Measurements from ENCODE around the gene ROR1. TPM values are rescaled to one million over a fixed set of nuclear protein-coding genes. Genes with fewer than 3 reads are reported as not detected.

Gene ROR1
- total RNA-seq, 1 experiment from 2014 or later: 2.7 TPM

GRCh38 chr1:63828322-63829044 lies 54.7 kb downstream of the ROR1 start:
- BruUV-seq (replicated peaks): no TSS peak
- Histone ChIP-seq H3K4me2 (ENCODE audit: low read length) (no peak overlapping the region), H3K4me1 (ENCODE audit: control insufficient read depth in 1 of 2, insufficient read depth in 2 of 2, low read length in 2 of 2) (no peaks in the 10 kb centered on the region), H3K79me2 (ENCODE audit: insufficient read depth, low read length) (no peaks in the 10 kb centered on the region), H3K9me2 (ENCODE audit: insufficient read depth) (no peaks in the 10 kb centered on the region), H2AFZ (ENCODE audit: low read depth, low read length, poor library complexity, severe bottlenecking) (no peak overlapping the region), H3K9ac (ENCODE audit: low read length) (no peak overlapping the region), H3K4me3 (replicated peaks in 1 of 2; ENCODE audit: low read depth in 1 of 2, low read length in 2 of 2) (no peak overlapping the region), H3K9me3 (ENCODE audit: control insufficient read depth in 1 of 2, insufficient read depth in 1 of 2, low read depth in 1 of 2, low read length in 2 of 2) (no peaks in the 10 kb centered on the region), H3K27ac (ENCODE audit: low read depth, low read length) (no peak overlapping the region), H3K27me3 (ENCODE audit: insufficient read depth, low read length) (no peaks in the 10 kb centered on the region), H3K36me3 (ENCODE audit: control insufficient read depth in 1 of 2, insufficient read depth in 2 of 2, low read length in 2 of 2) (no peaks in the 10 kb centered on the region), H4K20me1 (ENCODE audit: insufficient read depth) (no peaks in the 10 kb centered on the region)
- no peak for ATAC-seq
- ChIA-PET CTCF (no interaction called here), POLR2A (no interaction called here), RAD21 (ENCODE audit: low non-redundant PET in 1 of 2, low total read pairs in 2 of 2, uncharacterized antibody in 2 of 2, unreplicated experiment in 2 of 2) (no interaction called here)
- DNase-seq (ENCODE audit: low read depth, low spot score): no peak
- intact Hi-C loops (cut with micrococcal nuclease): no loop called here
- TF ChIP-seq, protein P1, sequence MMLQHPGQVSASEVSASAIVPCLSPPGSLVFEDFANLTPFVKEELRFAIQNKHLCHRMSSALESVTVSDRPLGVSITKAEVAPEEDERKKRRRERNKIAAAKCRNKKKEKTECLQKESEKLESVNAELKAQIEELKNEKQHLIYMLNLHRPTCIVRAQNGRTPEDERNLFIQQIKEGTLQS (IDR thresholded peaks at IDR 0.05): no peak
- TF ChIP-seq POLR2AphosphoS5 (IDR thresholded peaks at IDR 0.05; ENCODE audit: low read depth, low read length): no peak
- TF ChIP-seq TCF7L2 (IDR thresholded peaks at IDR 0.05; ENCODE audit: borderline replicate concordance, extremely low read depth, insufficient read depth, insufficient read length): no peak
- no peak for TF ChIP-seq FOSL1 (IDR thresholded peaks at IDR 0.05; ENCODE audit: low read depth)
- TF ChIP-seq SIN3A (IDR thresholded peaks at IDR 0.05; ENCODE audit: low read depth): no peak
- no peak for TF ChIP-seq RAD21 (IDR thresholded peaks at IDR 0.05; ENCODE audit: low read depth)
- TF ChIP-seq CEBPB (IDR thresholded peaks at IDR 0.05; ENCODE audit: low read depth): no peak
- TF ChIP-seq SRF (IDR thresholded peaks at IDR 0.05; ENCODE audit: low read depth): no peak
- no peak for TF ChIP-seq ZBTB33 (IDR thresholded peaks at IDR 0.05; ENCODE audit: extremely low read depth, insufficient replicate concordance, low read length)
- no peak for TF ChIP-seq EZH2 (IDR thresholded peaks at IDR 0.05)
- no peak for TF ChIP-seq CBX3 (IDR thresholded peaks at IDR 0.05; ENCODE audit: low read depth)
- no peak for TF ChIP-seq ZNF274 (IDR thresholded peaks at IDR 0.05; ENCODE audit: low read depth, low read length)
- TF ChIP-seq ZFX (IDR thresholded peaks at IDR 0.05): no peak
- TF ChIP-seq EZH2phosphoT487 (IDR thresholded peaks at IDR 0.05; ENCODE audit: borderline replicate concordance): no peak
- TF ChIP-seq JUND (IDR thresholded peaks at IDR 0.05): no peak

Data from HCT116 (cell line).